Endothelial cell of umbilical vein (primary cell): ENCODE results near the gene NR1I3. TPM values are rescaled to one million over a fixed set of nuclear protein-coding genes. Genes with fewer than 3 reads are reported as not detected.

Experiments used
- BruUV-seq: library from RNA; stranded (reverse); fragments of 400-500 nt; replicated peaks from 2 replicates; lab custom pipeline; 2021; lab: Mats Ljungman, UMichigan
- CTCF ChIA-PET: fragments of 300-600, 350-600 bp; sonication (Branson Sonifier 250); formaldehyde crosslinking; loops from one replicate; lab custom pipeline; 2021; ENCODE audit warnings: antibody characterized with exemption, inconsistent platforms; lab: Charles Lee
- POLR2A ChIA-PET: fragments of 300-600, 350-600 bp; sonication (Branson Sonifier 250); formaldehyde crosslinking; loops from one replicate; lab custom pipeline; 2021; ENCODE audit warnings: antibody characterized with exemption, inconsistent platforms; lab: Charles Lee
- DNase-seq: peaks from one replicate; pipeline ENCODE4 v3.0.0-alpha.2; 2011; ENCODE audit warnings: low read depth, low spot score
- FAIRE-seq: peaks from 2 replicates; lab custom pipeline; 2011; peaks lifted over from hg19 to GRCh38; lab: Jason Lieb, UNC
- H2AFZ ChIP-seq: 2 replicates; pipeline ENCODE4 v1.6.0; 2012; ENCODE audit warnings: low read depth, low read length, control low read depth, inconsistent platforms
- H3K27ac ChIP-seq: 2 replicates; pipeline ENCODE4 v1.5.1; 2011; ENCODE audit warnings: low read depth, mild to moderate bottlenecking, control low read depth, low read length, moderate library complexity; ENCODE audit not compliant: insufficient read depth
- H3K27me3 ChIP-seq, 2 experiments: 2 replicates each; pipeline versions ENCODE4 v1.6.0 to v1.6.1; 2011; ENCODE audit warnings: low read length in 2 of 2, mixed read lengths in 1 of 2; ENCODE audit not compliant: control insufficient read depth in 2 of 2, insufficient read depth in 2 of 2
- H3K36me3 ChIP-seq, 2 experiments: 2 replicates in 1 of 2; 3 replicates in 1 of 2; pipeline ENCODE4 v1.5.1; 2011; ENCODE audit warnings: low read length in 2 of 2, mild to moderate bottlenecking in 1 of 2, moderate library complexity in 1 of 2; ENCODE audit not compliant: control insufficient read depth in 2 of 2, insufficient read depth in 2 of 2; ENCODE audit errors: extremely low read depth in 1 of 2
- H3K4me1 ChIP-seq: 3 replicates; pipeline ENCODE4 v1.5.1; 2011; ENCODE audit warnings: mild to moderate bottlenecking, low read length; ENCODE audit not compliant: control insufficient read depth, insufficient read depth; ENCODE audit errors: extremely low read depth
- H3K4me2 ChIP-seq: 2 replicates; pipeline ENCODE4 v1.6.1; 2011; ENCODE audit warnings: low read length, control low read depth, mixed read lengths; ENCODE audit not compliant: insufficient read depth
- H3K4me3 ChIP-seq, 3 experiments: fragments of 200-600 bp in 1 of 3; sonication (generic), shearing (Covaris generic) in 1 of 3; replicated peaks in 1 of 3; 2 replicates each; pipeline ENCODE4 v1.5.1; 2011 to 2016; ENCODE audit warnings: control low read depth in 3 of 3, low read length in 3 of 3, mild to moderate bottlenecking in 2 of 3, inconsistent platforms in 1 of 3, low read depth in 1 of 3, moderate library complexity in 1 of 3; ENCODE audit not compliant: insufficient read depth in 1 of 3
- H3K79me2 ChIP-seq: 2 replicates; pipeline ENCODE4 v1.6.0; 2012; ENCODE audit warnings: low read length, inconsistent platforms; ENCODE audit not compliant: control insufficient read depth, insufficient read depth
- H3K9ac ChIP-seq: replicated peaks from 2 replicates; pipeline ENCODE3; 2011; ENCODE audit warnings: low read length, control low read depth; ENCODE audit not compliant: insufficient read depth; ENCODE audit errors: extremely low read depth
- H3K9me1 ChIP-seq: replicated peaks from 3 replicates; pipeline ENCODE4 v1.6.0; 2011; ENCODE audit warnings: mild to moderate bottlenecking, low read length; ENCODE audit not compliant: control insufficient read depth, insufficient read depth; ENCODE audit errors: extremely low read depth
- H3K9me3 ChIP-seq: replicated peaks from 2 replicates; pipeline ENCODE4 v1.5.1; 2012; ENCODE audit warnings: low read length, inconsistent platforms; ENCODE audit not compliant: control insufficient read depth, insufficient read depth
- H4K20me1 ChIP-seq: replicated peaks from 2 replicates; pipeline ENCODE3; 2011; ENCODE audit warnings: mild to moderate bottlenecking, low read length; ENCODE audit not compliant: control insufficient read depth, insufficient read depth; ENCODE audit errors: extremely low read depth
- EZH2 ChIP-seq: IDR thresholded peaks from 2 replicates; pipeline ENCODE4 v1.6.1; 2012; ENCODE audit warnings: borderline replicate concordance, low read depth, mild to moderate bottlenecking, moderate library complexity, low read length, inconsistent platforms; ENCODE audit not compliant: severe bottlenecking
- FOS ChIP-seq: IDR thresholded peaks from 2 replicates; pipeline ENCODE4 v1.6.1; 2011; ENCODE audit warnings: mild to moderate bottlenecking, low read length, moderate library complexity, borderline replicate concordance; ENCODE audit not compliant: insufficient read depth
- GATA2 ChIP-seq: IDR thresholded peaks from 2 replicates; pipeline ENCODE4 v1.7.0; 2011; ENCODE audit warnings: low read depth, mild to moderate bottlenecking, moderate library complexity, mixed read lengths, low read length; ENCODE audit not compliant: insufficient read length, insufficient read depth
- MYC ChIP-seq: IDR thresholded peaks from one replicate; pipeline ENCODE4 v1.6.1; 2011; ENCODE audit warnings: mild to moderate bottlenecking, low read depth, low read length
- POLR2A ChIP-seq: IDR thresholded peaks from 2 replicates; pipeline ENCODE4 v1.6.1; 2012; ENCODE audit warnings: low read depth, mild to moderate bottlenecking, control low read depth, low read length
- POLR2AphosphoS5 ChIP-seq: IDR thresholded peaks from 2 replicates; pipeline ENCODE4 v1.6.1; 2012; ENCODE audit warnings: low read depth, mild to moderate bottlenecking, control low read depth, low read length, moderate library complexity; ENCODE audit not compliant: insufficient read depth
- dilution Hi-C: fragments of 300-500 bp; cut with MboI; formaldehyde crosslinking; loops from one replicate; pipeline ENCODE4 v1.15.0; 2019; ENCODE audit warnings: low sequenced_read_pairs; ENCODE audit not compliant: extremely low pct_ligation_motif_present
- intact Hi-C: fragments of 100-400 bp; cut with micrococcal nuclease; formaldehyde crosslinking; loops from one replicate; pipeline ENCODE4 v1.10.0; 2022
- polyA plus RNA-seq, 4 experiments: library from polyadenylated mRNA; depleted of rRNA in 3 of 4; stranded (reverse) in 3 of 4; unstranded in 1 of 4; fragments of >200 nt; gene quantifications; 2 replicates each; pipeline versions ENCODE4 v1.2.1 to v1.2.3, GENCODE V29; 2011 to 2012; ENCODE audit warnings: missing spikeins in 1 of 4
- total RNA-seq: library from RNA; stranded (reverse); gene quantifications from 2 replicates; pipeline ENCODE4 v1.2.3, GENCODE V29; 2021
- TF ChIP-seq, protein P1 (sequence below), 2 donors: IDR thresholded peaks; 1 replicate in 1 of 2; 2 replicates in 1 of 2; pipeline ENCODE4 v1.5.1; 2011; ENCODE audit warnings: low read length in 2 of 2, mild to moderate bottlenecking in 2 of 2, moderate library complexity in 2 of 2, control low read depth in 1 of 2, inconsistent platforms in 1 of 2, low read depth in 1 of 2; ENCODE audit not compliant: insufficient read depth in 1 of 2; ENCODE audit errors: extremely low read depth in 1 of 2
- TF ChIP-seq, protein P2 (sequence below): IDR thresholded peaks from 2 replicates; pipeline ENCODE4 v1.6.1; 2011; ENCODE audit not compliant: insufficient read depth, insufficient read length

Gene NR1I3
- total and polyA plus RNA-seq, 2 donors (not counting 3 experiments of a cell fraction or from before 2014, with no cell fraction given), result not detected

DNA sequence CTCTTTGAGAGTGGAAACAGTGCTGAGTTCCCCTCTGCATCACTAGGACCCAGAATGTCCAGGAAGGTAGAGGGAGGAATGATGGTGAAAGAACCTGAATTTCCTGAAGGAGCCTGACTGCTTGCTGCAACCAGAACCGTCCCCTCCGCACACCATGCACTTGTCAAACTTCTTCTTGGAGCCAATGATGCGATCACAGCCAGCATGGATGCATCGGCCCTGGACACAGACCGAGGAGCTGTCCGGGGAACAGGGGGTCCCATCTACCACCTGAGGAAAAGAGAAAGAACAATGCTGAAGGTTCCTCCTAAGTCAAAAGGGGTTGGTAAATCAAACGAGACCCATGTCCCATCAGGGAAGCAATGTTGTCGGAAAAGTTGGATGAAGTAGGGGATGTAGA, 46.0 kb downstream of the NR1I3 start:
- H4K20me1 ChIP-seq, result no peaks in the 10 kb centered on the region
- H3K27me3 ChIP-seq, result no peaks in the 10 kb centered on the region
- no peak overlapping the region for H3K9ac ChIP-seq
- H3K9me3 ChIP-seq, result no peaks in the 10 kb centered on the region
- intact Hi-C loops (loop anchor here (1.0 to 2.0 kb wide), 5 partner anchors 17 to 190 kb away; no protein-coding TSS in a partner anchor), dilution Hi-C loops (no loop called here)
- H3K79me2 ChIP-seq, result peaks cover 16% of the 10 kb centered on the region
- TF ChIP-seq MYC, result no peak
- TF ChIP-seq FOS, result no peak
- TF ChIP-seq GATA2, result no peak
- TF ChIP-seq, protein P1, sequence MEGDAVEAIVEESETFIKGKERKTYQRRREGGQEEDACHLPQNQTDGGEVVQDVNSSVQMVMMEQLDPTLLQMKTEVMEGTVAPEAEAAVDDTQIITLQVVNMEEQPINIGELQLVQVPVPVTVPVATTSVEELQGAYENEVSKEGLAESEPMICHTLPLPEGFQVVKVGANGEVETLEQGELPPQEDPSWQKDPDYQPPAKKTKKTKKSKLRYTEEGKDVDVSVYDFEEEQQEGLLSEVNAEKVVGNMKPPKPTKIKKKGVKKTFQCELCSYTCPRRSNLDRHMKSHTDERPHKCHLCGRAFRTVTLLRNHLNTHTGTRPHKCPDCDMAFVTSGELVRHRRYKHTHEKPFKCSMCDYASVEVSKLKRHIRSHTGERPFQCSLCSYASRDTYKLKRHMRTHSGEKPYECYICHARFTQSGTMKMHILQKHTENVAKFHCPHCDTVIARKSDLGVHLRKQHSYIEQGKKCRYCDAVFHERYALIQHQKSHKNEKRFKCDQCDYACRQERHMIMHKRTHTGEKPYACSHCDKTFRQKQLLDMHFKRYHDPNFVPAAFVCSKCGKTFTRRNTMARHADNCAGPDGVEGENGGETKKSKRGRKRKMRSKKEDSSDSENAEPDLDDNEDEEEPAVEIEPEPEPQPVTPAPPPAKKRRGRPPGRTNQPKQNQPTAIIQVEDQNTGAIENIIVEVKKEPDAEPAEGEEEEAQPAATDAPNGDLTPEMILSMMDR (IDR thresholded peaks at IDR 0.05; ENCODE audit: extremely low read depth in 1 of 2, insufficient read depth in 1 of 2, low read depth in 1 of 2, low read length in 2 of 2), result no peak
- POLR2A ChIA-PET, result interaction anchor here (1.0 kb wide), 1 partner anchor 26 kb away, joined by 3 read pairs; the partner anchor contains the start of gene PPOX
- FAIRE-seq (no peak), DNase-seq (no peak)
- no peak overlapping the region for H2AFZ ChIP-seq
- H3K9me1 ChIP-seq, result no peaks in the 10 kb centered on the region
- H3K36me3 ChIP-seq, result peaks cover 3% of the 10 kb centered on the region in 2 experiments
- BruUV-seq, result no TSS peak
- no peak overlapping the region for H3K27ac ChIP-seq
- CTCF ChIA-PET, result interaction anchor here (1.1 to 6.2 kb wide), 9 partner anchors 9 to 190 kb away, joined by 3 to 54 read pairs (median 8); partner anchors contain the start of genes APOA2, NDUFS2 and TOMM40L
- H3K4me1 ChIP-seq, result peaks cover 17% of the 10 kb centered on the region
- H3K4me2 ChIP-seq, result no peak overlapping the region
- H3K4me3 ChIP-seq, result no peak overlapping the region

DNA sequence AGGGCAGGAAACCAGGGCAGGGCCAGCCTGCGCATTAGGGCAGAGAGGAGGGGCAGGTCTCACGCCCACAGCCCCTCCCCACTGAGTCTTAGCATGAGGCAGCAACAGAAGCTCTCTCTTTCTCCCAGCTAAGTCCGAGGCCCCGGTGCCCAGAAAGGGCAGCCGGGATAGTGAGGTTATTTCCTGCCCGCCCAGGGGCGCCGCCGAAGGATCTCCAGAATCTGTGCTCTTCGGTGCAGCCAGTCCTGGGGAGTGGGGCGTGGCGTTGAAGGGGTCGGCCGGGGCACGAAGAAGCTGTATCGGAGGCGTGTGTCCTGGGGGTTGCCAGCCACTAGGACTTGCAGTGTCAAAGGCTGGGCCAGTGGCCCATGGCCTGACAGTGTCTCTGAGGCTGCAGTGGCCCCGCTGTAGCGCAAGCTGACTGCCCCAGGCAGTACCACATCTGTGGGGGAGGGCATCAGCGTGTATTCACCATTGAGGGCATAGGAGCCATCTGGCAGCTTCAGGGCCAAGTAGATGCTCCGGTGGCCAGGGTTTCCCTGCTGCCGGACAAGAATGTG, 47.0 kb downstream of the NR1I3 start:
- dilution Hi-C loops (no loop called here), intact Hi-C loops (loop anchor here (1.0 kb wide), 1 partner anchor 21 kb away; no protein-coding TSS in a partner anchor)
- Histone ChIP-seq H4K20me1 (no peaks in the 10 kb centered on the region), H3K9me1 (no peaks in the 10 kb centered on the region), H3K4me3 (no peak overlapping the region), H3K9ac (no peak overlapping the region), H2AFZ (no peak overlapping the region), H3K4me1 (peaks cover 14% of the 10 kb centered on the region), H3K79me2 (peaks cover 7% of the 10 kb centered on the region), H3K9me3 (no peaks in the 10 kb centered on the region), H3K27ac (no peak overlapping the region), H3K27me3 (no peaks in the 10 kb centered on the region), H3K36me3 (peaks cover 3% of the 10 kb centered on the region in 2 experiments), H3K4me2 (no peak overlapping the region)
- no peak for TF ChIP-seq POLR2A
- no peak for TF ChIP-seq GATA2
- TF ChIP-seq POLR2AphosphoS5, result no peak
- TF ChIP-seq, protein P1 (IDR thresholded peaks at IDR 0.05; ENCODE audit: extremely low read depth in 1 of 2, insufficient read depth in 1 of 2, low read depth in 1 of 2, low read length in 2 of 2), result no peak
- TF ChIP-seq EZH2, result no peak
- TF ChIP-seq MYC, result no peak
- no peak for TF ChIP-seq FOS
- TF ChIP-seq, protein P2, sequence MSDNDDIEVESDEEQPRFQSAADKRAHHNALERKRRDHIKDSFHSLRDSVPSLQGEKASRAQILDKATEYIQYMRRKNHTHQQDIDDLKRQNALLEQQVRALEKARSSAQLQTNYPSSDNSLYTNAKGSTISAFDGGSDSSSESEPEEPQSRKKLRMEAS, result no peak
- ChIA-PET CTCF (interaction anchor here (1.0 to 6.2 kb wide), 11 partner anchors 8 to 191 kb away, joined by 3 to 54 read pairs (median 8); partner anchors contain the start of genes NDUFS2, PPOX and TOMM40L), POLR2A (interaction anchor here (0.5 to 1.0 kb wide), 2 partner anchors 25 to 183 kb away, joined by 3 to 6 read pairs; partner anchors contain the start of gene PPOX)
- FAIRE-seq, result no peak
- no peak for DNase-seq
- BruUV-seq, result no TSS peak
